Lung (tissue), 12 donors: ENCODE data around the gene CRAMP1. TPM values are rescaled to one million over a fixed set of nuclear protein-coding genes. Genes with fewer than 3 reads are reported as not detected.

ENCODE experiments used
- ATAC-seq: fragments of 200-7000 bp; cut with Tn5 transposase; one replicate; pipeline ENCODE4 v1.9.1; 2020; ENCODE audit warnings: moderate number of reproducible peaks; ENCODE audit not compliant: insufficient read depth, low FRiP score
- DNase-seq, 3 donors: peaks; one replicate each; pipeline ENCODE4 v3.0.0-alpha.2; 2013 to 2017
- H3K27ac ChIP-seq, 2 donors: one replicate each; pipeline ENCODE4 v1.5.1; 2013; ENCODE audit warnings: mild to moderate bottlenecking in 2 of 2, moderate library complexity in 2 of 2, control low read depth in 1 of 2, inconsistent platforms in 1 of 2, low read depth in 1 of 2, low read length in 1 of 2
- H3K27me3 ChIP-seq, 3 donors: one replicate each; pipeline ENCODE4 v1.5.1; 2013; ENCODE audit warnings: low read length in 2 of 3; ENCODE audit not compliant: control insufficient read depth in 3 of 3, insufficient read depth in 3 of 3
- H3K36me3 ChIP-seq, 4 donors: one replicate each; pipeline ENCODE4 v1.5.1; 2013; ENCODE audit warnings: low read length in 4 of 4, mild to moderate bottlenecking in 1 of 4, moderate library complexity in 1 of 4; ENCODE audit not compliant: control insufficient read depth in 4 of 4, insufficient read depth in 4 of 4
- H3K4me1 ChIP-seq, 5 donors: one replicate each; pipeline ENCODE4 v1.5.1; 2013; ENCODE audit warnings: low read length in 5 of 5, mild to moderate bottlenecking in 2 of 5, moderate library complexity in 1 of 5; ENCODE audit not compliant: control insufficient read depth in 5 of 5, insufficient read depth in 5 of 5
- H3K4me3 ChIP-seq: one replicate; pipeline ENCODE4 v1.5.1; 2013; ENCODE audit warnings: mild to moderate bottlenecking, control low read depth, moderate library complexity
- H3K9ac ChIP-seq, 2 donors: one replicate each; pipeline ENCODE4 v1.5.1; 2013; ENCODE audit warnings: low read length in 2 of 2, control low read depth in 1 of 2; ENCODE audit not compliant: insufficient read depth in 1 of 2
- H3K9me3 ChIP-seq, 4 donors: one replicate each; pipeline ENCODE4 v1.5.1; 2013; ENCODE audit warnings: low read length in 3 of 4, mild to moderate bottlenecking in 1 of 4, moderate library complexity in 1 of 4; ENCODE audit not compliant: control insufficient read depth in 4 of 4, insufficient read depth in 3 of 4
- CTCF ChIP-seq: IDR thresholded peaks from 2 replicates; pipeline ENCODE4 v1.5.1; 2012; ENCODE audit warnings: mild to moderate bottlenecking; ENCODE audit errors: control extremely low read depth, extremely low read depth
- WGBS, 2 donors: extraction: QIAGEN DNeasy Blood & Tissue Kit; methylation state at CpG; one replicate each; pipeline ENCODE4 v1.1.7; 2013; 5-methylcytosine and 5-hydroxymethylcytosine counted together
- polyA plus RNA-seq, 2 donors: library from polyadenylated mRNA; stranded (reverse); fragments of 200-250 nt; gene quantifications; one replicate each; pipeline ENCODE4 v1.2.1, GENCODE V29; 2013
- total RNA-seq, 2 donors: library from RNA; depleted of rRNA in 1 of 2; stranded (reverse); fragments of >200 nt in 1 of 2; gene quantifications; one replicate each; pipeline ENCODE4 v1.2.1, GENCODE V29; 2014 to 2021
- donor health status: control.
- donor health status: control.
- donor health status: Bipolar disorder and iron deficiency.
- donor health status: healthy.
- donor health status: DM: yes; HTN: yes; CAD: no.

Gene CRAMP1
- total and polyA plus RNA-seq, 4 donors, result 6.6 to 20.4 (median 12.5) TPM

GRCh38 chr16:1607971-1608370 is 4.2 kb upstream of the CRAMP1 start:
- ATAC-seq, result no peak
- Histone ChIP-seq H3K27me3 (no peaks in the 10 kb centered on the region), H3K4me1 (peaks cover 0 to 18% (median 7%) of the 10 kb centered on the region in 5 donors), H3K27ac (no peak overlapping the region), H3K9ac (no peak overlapping the region), H3K4me3 (no peak overlapping the region), H3K9me3 (no peaks in the 10 kb centered on the region), H3K36me3 (peaks cover 0 to 15% (median 5%) of the 10 kb centered on the region in 4 donors)
- TF ChIP-seq CTCF, result no peak
- DNase-seq, result no peak
- WGBS, 2 donors, result 56 to 87% methylated on average over 6 of the region's 6 CpGs

- H3K9ac ChIP-seq, result peak overlapping the region; percentile 23 to 81
- peak; percentile 75 for ATAC-seq
- peak overlapping the region; percentile 55 for H3K4me3 ChIP-seq
- peak overlapping the region; percentile 85 to 86 for H3K27ac ChIP-seq
- no peaks in the 10 kb centered on the region for H3K9me3 ChIP-seq
- peak; percentile 91 to 92 (median 92) for DNase-seq
- H3K36me3 ChIP-seq, result peaks cover 0 to 11% (median 4%) of the 10 kb centered on the region in 4 donors
- no peak for TF ChIP-seq CTCF
- 2% methylated on average over 89 to 90 of the region's 90 CpGs for WGBS, 2 donors
- H3K4me1 ChIP-seq, result peaks cover 4 to 32% (median 14%) of the 10 kb centered on the region in 5 donors
- H3K27me3 ChIP-seq, result no peaks in the 10 kb centered on the region
Observed at GRCh38 chr16:1610071-1610898, 1.9 kb upstream of the CRAMP1 start.

- no peaks in the 10 kb centered on the region for H3K9me3 ChIP-seq
- H3K4me3 ChIP-seq, result peak overlapping the region; percentile 1
- peaks cover 0 to 6% (median under 1%) of the 10 kb centered on the region in 4 donors for H3K36me3 ChIP-seq
- no peak for TF ChIP-seq CTCF
- H3K9ac ChIP-seq, result no peak overlapping the region
- peak overlapping the region; percentile 85 to 86 for H3K27ac ChIP-seq
- no peaks in the 10 kb centered on the region for H3K27me3 ChIP-seq
- 2 to 5% methylated on average over 60 of the region's 60 CpGs for WGBS, 2 donors
- H3K4me1 ChIP-seq, result peaks cover 11 to 40% (median 14%) of the 10 kb centered on the region in 5 donors
- peak; percentile 1 for ATAC-seq
- DNase-seq, result peak in 1 of 3 donors; percentile 14
Observed at GRCh38 chr16:1610899-1611632, 1.1 kb upstream of the CRAMP1 start.
